IMR-90 (cell line): ENCODE data around the gene NANOGP8. TPM values are rescaled to one million over a fixed set of nuclear protein-coding genes. Genes with fewer than 3 reads are reported as not detected.

Experiments
- ATAC-seq: fragments of 200-7000 bp; cut with Tn5 transposase; 2 replicates; pipeline ENCODE4 v1.9.1; 2020; ENCODE audit warnings: low read depth, mild to moderate bottlenecking, moderate library complexity
- BruUV-seq: library from RNA; stranded (reverse); fragments of 400-500 nt; replicated peaks from 2 replicates; lab custom pipeline; 2021; lab: Mats Ljungman, UMichigan
- CTCF ChIA-PET: fragments of 300-600 bp; formaldehyde crosslinking; extraction: SDS; loops from one replicate; lab custom pipeline; 2021; ENCODE audit warnings: antibody characterized with exemption; lab: Yijun Ruan, JAX
- POLR2A ChIA-PET: fragments of 300-600 bp; sonication (Branson Sonifier 250); formaldehyde crosslinking; loops from one replicate; lab custom pipeline; 2022; ENCODE audit warnings: antibody characterized with exemption; ENCODE audit not compliant: unreplicated experiment; lab: Charles Lee
- DNase-seq: peaks from one replicate; pipeline ENCODE4 v3.0.0; 2013
- H2AFZ ChIP-seq: replicated peaks from 2 replicates; pipeline ENCODE3; 2013; ENCODE audit warnings: low read length, mild to moderate bottlenecking; ENCODE audit not compliant: poor library complexity
- H2AK5ac ChIP-seq: 2 replicates; pipeline ENCODE4 v1.6.1; 2013; ENCODE audit warnings: low read depth, low read length, inconsistent platforms
- H2AK9ac ChIP-seq: replicated peaks from 2 replicates; pipeline ENCODE3; 2013; ENCODE audit warnings: mild to moderate bottlenecking, low read depth, low read length, moderate library complexity; ENCODE audit not compliant: poor library complexity
- H2BK120ac ChIP-seq: 2 replicates; pipeline ENCODE4 v1.6.1; 2013; ENCODE audit warnings: low read depth, low read length, inconsistent platforms
- H2BK15ac ChIP-seq: 3 replicates; pipeline ENCODE4 v1.6.1; 2013; ENCODE audit warnings: low read depth, low read length, inconsistent platforms
- H2BK20ac ChIP-seq: 2 replicates; pipeline ENCODE4 v1.6.1; 2013; ENCODE audit warnings: low read depth, mild to moderate bottlenecking, inconsistent platforms, low read length, moderate library complexity
- H2BK5ac ChIP-seq: 2 replicates; pipeline ENCODE4 v1.6.1; 2013; ENCODE audit warnings: mild to moderate bottlenecking, low read depth, low read length, inconsistent platforms; ENCODE audit not compliant: poor library complexity, severe bottlenecking
- H3K14ac ChIP-seq: replicated peaks from 2 replicates; pipeline ENCODE4 v1.6.1; 2013; ENCODE audit warnings: low read depth, low read length, inconsistent platforms
- H3K18ac ChIP-seq: 2 replicates; pipeline ENCODE4 v1.6.1; 2013; ENCODE audit warnings: low read depth, low read length, control low read depth
- H3K23ac ChIP-seq: 2 replicates; pipeline ENCODE4 v1.6.1; 2013; ENCODE audit warnings: low read depth, low read length, inconsistent platforms
- H3K27ac ChIP-seq: 2 replicates; pipeline ENCODE4 v1.5.1; 2013; ENCODE audit warnings: mild to moderate bottlenecking, control low read depth, low read length; ENCODE audit not compliant: insufficient read depth
- H3K27me3 ChIP-seq: 2 replicates; pipeline ENCODE4 v1.6.1; 2013; ENCODE audit warnings: low read length; ENCODE audit not compliant: control insufficient read depth, insufficient read depth
- H3K36me3 ChIP-seq: 2 replicates; pipeline ENCODE4 v1.6.1; 2013; ENCODE audit warnings: low read length, mixed read lengths; ENCODE audit not compliant: control insufficient read depth, insufficient read depth
- H3K4ac ChIP-seq: 2 replicates; pipeline ENCODE4 v1.6.1; 2013; ENCODE audit warnings: low read depth, low read length, inconsistent platforms
- H3K4me1 ChIP-seq: 2 replicates; pipeline ENCODE4 v1.6.1; 2013; ENCODE audit warnings: low read length, mixed read lengths; ENCODE audit not compliant: control insufficient read depth, insufficient read depth
- H3K4me2 ChIP-seq: 2 replicates; pipeline ENCODE4 v1.6.1; 2013; ENCODE audit warnings: low read depth, mild to moderate bottlenecking, control low read depth, low read length, moderate library complexity
- H3K4me3 ChIP-seq: 2 replicates; pipeline ENCODE4 v1.5.1; 2013; ENCODE audit warnings: low read depth, mild to moderate bottlenecking, control low read depth, low read length, moderate library complexity; ENCODE audit not compliant: insufficient read depth
- H3K56ac ChIP-seq: 2 replicates; pipeline ENCODE4 v1.6.1; 2013; ENCODE audit warnings: low read length, inconsistent platforms; ENCODE audit not compliant: insufficient read depth; ENCODE audit errors: extremely low read depth
- H3K79me1 ChIP-seq, 2 experiments: 2 replicates each; pipeline ENCODE4 v1.6.1; 2013; ENCODE audit warnings: low read length in 2 of 2, inconsistent platforms in 1 of 2, low read depth in 1 of 2
- H3K9ac ChIP-seq: 2 replicates; pipeline ENCODE4 v1.6.1; 2013; ENCODE audit warnings: low read depth, low read length, control low read depth
- H3K9me1 ChIP-seq: 2 replicates; pipeline ENCODE4 v1.6.1; 2013; ENCODE audit warnings: low read length, inconsistent platforms; ENCODE audit not compliant: insufficient read depth
- H3K9me3 ChIP-seq: 2 replicates; pipeline ENCODE4 v1.6.1; 2013; ENCODE audit warnings: low read length; ENCODE audit not compliant: control insufficient read depth, insufficient read depth
- H4K20me1 ChIP-seq: 2 replicates; pipeline ENCODE4 v1.6.1; 2013; ENCODE audit warnings: low read length, inconsistent platforms; ENCODE audit not compliant: insufficient read depth
- H4K5ac ChIP-seq: 2 replicates; pipeline ENCODE4 v1.6.1; 2013; ENCODE audit warnings: mild to moderate bottlenecking, low read depth, low read length, control low read depth
- H4K8ac ChIP-seq, 2 experiments: 2 replicates each; pipeline ENCODE4 v1.6.1; 2013; ENCODE audit warnings: low read depth in 2 of 2, low read length in 2 of 2, control low read depth in 1 of 2, inconsistent platforms in 1 of 2
- H4K91ac ChIP-seq: 2 replicates; pipeline ENCODE4 v1.6.1; 2013; ENCODE audit warnings: low read depth, low read length, inconsistent platforms; ENCODE audit not compliant: insufficient read depth
- BHLHE40 ChIP-seq: fragments of 150-350 bp; IDR thresholded peaks from 2 replicates; pipeline ENCODE4 v1.6.1; 2016; ENCODE audit warnings: mild to moderate bottlenecking, low read depth, low read length
- CEBPB ChIP-seq: IDR thresholded peaks from 2 replicates; pipeline ENCODE4 v1.6.1; 2012; ENCODE audit warnings: low read depth, low read length, improper control_type of control experiment
- ELK1 ChIP-seq: fragments of 150-350 bp; IDR thresholded peaks from 2 replicates; pipeline ENCODE4 v1.6.1; 2016; ENCODE audit warnings: low read depth, mild to moderate bottlenecking, low read length, moderate library complexity, borderline replicate concordance
- FOS ChIP-seq: fragments of 150-350 bp; IDR thresholded peaks from 2 replicates; pipeline ENCODE4 v1.6.1; 2016; ENCODE audit warnings: low read depth, low read length
- MAZ ChIP-seq: IDR thresholded peaks from 2 replicates; pipeline ENCODE4 v1.6.1; 2012; ENCODE audit warnings: low read depth, mild to moderate bottlenecking, low read length, improper control_type of control experiment, moderate library complexity, borderline replicate concordance
- POLR2A ChIP-seq: IDR thresholded peaks from 2 replicates; pipeline ENCODE4 v1.6.1; 2012; ENCODE audit warnings: mild to moderate bottlenecking, low read depth, low read length
- RAD21 ChIP-seq: IDR thresholded peaks from 2 replicates; pipeline ENCODE4 v1.6.1; 2012; ENCODE audit warnings: low read length, improper control_type of control experiment
- RCOR1 ChIP-seq: IDR thresholded peaks from 2 replicates; pipeline ENCODE4 v1.6.1; 2012; ENCODE audit warnings: mild to moderate bottlenecking, low read length, improper control_type of control experiment; ENCODE audit not compliant: insufficient replicate concordance
- RFX5 ChIP-seq: IDR thresholded peaks from 2 replicates; pipeline ENCODE4 v1.8.0; 2012; ENCODE audit warnings: low read depth, mild to moderate bottlenecking, low read length, moderate library complexity
- WGBS, 2 experiments: methylation state at CpG; one replicate each; pipeline versions ENCODE4 v1.1.5 to v1.1.7; 2013; ENCODE audit warnings: missing lambda C conversion rate in 2 of 2; ENCODE audit not compliant: insufficient read length in 1 of 2; ENCODE audit errors: extremely low coverage in 2 of 2; 5-methylcytosine and 5-hydroxymethylcytosine counted together
- dilution Hi-C: fragments of 300-500 bp; cut with HindIII; formaldehyde crosslinking; loops from one replicate; pipeline ENCODE4 v1.14.3; 2018; ENCODE audit warnings: low sequenced_read_pairs; ENCODE audit not compliant: unreplicated experiment
- in situ Hi-C: fragments of 300-500 bp; cut with MboI; formaldehyde crosslinking; loops from 3 replicates; pipeline ENCODE4 v1.14.3; 2019; ENCODE audit warnings: low sequenced_read_pairs, inconsistent platforms, mixed read lengths
- intact Hi-C: fragments of 100-400 bp; cut with micrococcal nuclease; formaldehyde crosslinking; loops from 2 replicates; pipeline ENCODE4 v1.10.0; 2022
- polyA plus RNA-seq, 3 experiments: library from polyadenylated mRNA; depleted of rRNA; stranded (reverse); fragments of >200 nt; gene quantifications; 2 replicates each; pipeline ENCODE4 v1.2.3, GENCODE V29; 2012; ENCODE audit warnings: low replicate concordance in 1 of 3
- total RNA-seq: library from RNA; depleted of rRNA; stranded (reverse); fragments of >200 nt; gene quantifications from 2 replicates; pipeline ENCODE4 v1.2.3, GENCODE V29; 2012
- TF ChIP-seq, protein P1 (sequence below): conservative IDR thresholded peaks from 2 replicates; pipeline ENCODE4 v1.5.1; 2012; ENCODE audit warnings: mild to moderate bottlenecking, low read depth, low read length, improper control_type of control experiment
- TF ChIP-seq, protein P2 (sequence below): fragments of 150-350 bp; IDR thresholded peaks from 2 replicates; pipeline ENCODE4 v1.6.1; 2017; ENCODE audit warnings: mild to moderate bottlenecking, antibody characterized with exemption, low read length, low read depth

Gene NANOGP8
- total and polyA plus RNA-seq, 2 of the 4 experiments (the other 2 are of a cell fraction): not detected

DNA sequence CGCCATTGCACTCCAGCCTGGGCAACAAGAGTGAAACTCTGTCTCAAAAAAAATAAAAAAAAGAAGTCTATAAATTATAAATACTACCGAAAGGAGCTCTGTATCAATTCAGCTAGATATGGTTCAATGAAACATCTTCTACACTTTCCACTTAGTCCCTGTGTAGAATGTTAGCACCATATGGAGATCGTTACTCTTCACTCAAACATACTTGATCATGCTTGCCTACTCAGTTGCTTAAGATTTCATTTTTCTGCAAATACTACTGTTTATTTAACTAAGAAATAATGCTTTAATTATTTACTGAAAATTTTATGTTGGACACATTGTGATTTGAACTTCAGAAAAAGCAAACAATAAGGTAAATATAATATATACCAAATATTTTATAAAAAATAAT, 17.1 kb upstream of the NANOGP8 start:
- Histone ChIP-seq H3K4me3 (no peak overlapping the region), H3K36me3 (no peaks in the 10 kb centered on the region), H3K14ac (no peak overlapping the region), H2BK120ac (no peak overlapping the region), H3K79me1 (no peaks in the 10 kb centered on the region), H2AK5ac (no peak overlapping the region), H3K27me3 (no peaks in the 10 kb centered on the region), H2BK20ac (no peak overlapping the region), H2AFZ (no peak overlapping the region), H3K4ac (no peak overlapping the region), H3K4me2 (no peak overlapping the region; the same call in 1 of the 2 replicates), H3K23ac (no peak overlapping the region), H4K5ac (no peak overlapping the region), H4K91ac (no peak overlapping the region), H3K27ac (no peak overlapping the region), H2AK9ac (no peak overlapping the region), H3K9me1 (no peaks in the 10 kb centered on the region), H2BK15ac (no peak overlapping the region), H4K8ac (no peak overlapping the region), H4K20me1 (no peaks in the 10 kb centered on the region), H3K9me3 (no peaks in the 10 kb centered on the region), H2BK5ac (no peak overlapping the region), H3K4me1 (peaks cover 5% of the 10 kb centered on the region; the same call in 1 of the 2 replicates), H3K18ac (no peak overlapping the region), H3K9ac (no peak overlapping the region), H3K56ac (no peak overlapping the region)
- DNase-seq (peak; percentile 11), ATAC-seq (peak; percentile 27; the same call in 1 of the 2 replicates)
- TF ChIP-seq RCOR1: no peak
- TF ChIP-seq RFX5: no peak
- TF ChIP-seq CEBPB: no peak
- TF ChIP-seq POLR2A: no peak
- no peak for TF ChIP-seq RAD21
- no peak for TF ChIP-seq BHLHE40
- TF ChIP-seq, protein P1, sequence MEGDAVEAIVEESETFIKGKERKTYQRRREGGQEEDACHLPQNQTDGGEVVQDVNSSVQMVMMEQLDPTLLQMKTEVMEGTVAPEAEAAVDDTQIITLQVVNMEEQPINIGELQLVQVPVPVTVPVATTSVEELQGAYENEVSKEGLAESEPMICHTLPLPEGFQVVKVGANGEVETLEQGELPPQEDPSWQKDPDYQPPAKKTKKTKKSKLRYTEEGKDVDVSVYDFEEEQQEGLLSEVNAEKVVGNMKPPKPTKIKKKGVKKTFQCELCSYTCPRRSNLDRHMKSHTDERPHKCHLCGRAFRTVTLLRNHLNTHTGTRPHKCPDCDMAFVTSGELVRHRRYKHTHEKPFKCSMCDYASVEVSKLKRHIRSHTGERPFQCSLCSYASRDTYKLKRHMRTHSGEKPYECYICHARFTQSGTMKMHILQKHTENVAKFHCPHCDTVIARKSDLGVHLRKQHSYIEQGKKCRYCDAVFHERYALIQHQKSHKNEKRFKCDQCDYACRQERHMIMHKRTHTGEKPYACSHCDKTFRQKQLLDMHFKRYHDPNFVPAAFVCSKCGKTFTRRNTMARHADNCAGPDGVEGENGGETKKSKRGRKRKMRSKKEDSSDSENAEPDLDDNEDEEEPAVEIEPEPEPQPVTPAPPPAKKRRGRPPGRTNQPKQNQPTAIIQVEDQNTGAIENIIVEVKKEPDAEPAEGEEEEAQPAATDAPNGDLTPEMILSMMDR: no peak
- no peak for TF ChIP-seq ELK1
- no peak for TF ChIP-seq MAZ
- TF ChIP-seq, protein P2, sequence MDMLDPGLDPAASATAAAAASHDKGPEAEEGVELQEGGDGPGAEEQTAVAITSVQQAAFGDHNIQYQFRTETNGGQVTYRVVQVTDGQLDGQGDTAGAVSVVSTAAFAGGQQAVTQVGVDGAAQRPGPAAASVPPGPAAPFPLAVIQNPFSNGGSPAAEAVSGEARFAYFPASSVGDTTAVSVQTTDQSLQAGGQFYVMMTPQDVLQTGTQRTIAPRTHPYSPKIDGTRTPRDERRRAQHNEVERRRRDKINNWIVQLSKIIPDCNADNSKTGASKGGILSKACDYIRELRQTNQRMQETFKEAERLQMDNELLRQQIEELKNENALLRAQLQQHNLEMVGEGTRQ: no peak
- no peak for TF ChIP-seq FOS
- intact Hi-C loops (no loop called here), dilution Hi-C loops (no loop called here), in situ Hi-C loops (no loop called here)
- whole genome bisulfite sequencing, 2 experiments: no CpG with 5 or more reads among the region's 3 CpGs
- ChIA-PET POLR2A (no interaction called here), CTCF (interaction anchor here (0.6 kb wide), 1 partner anchor 179 kb away, joined by 3 read pairs; no protein-coding TSS in a partner anchor)
- no TSS peak for BruUV-seq
